Stimulated activated CD4-positive, alpha-beta T cell treated with anti-CD3 and anti-CD28 coated beads, Interleukin-2, amount 100 ng/mL, for 4 hours (primary cell): Measurements from ENCODE around the gene SLC25A11.

Source experiments
- DNase-seq: peaks from one replicate; pipeline ENCODE4 v3.0.0-alpha.2; 2020; ENCODE audit warnings: low read depth

SLC25A11 gene

DNA sequence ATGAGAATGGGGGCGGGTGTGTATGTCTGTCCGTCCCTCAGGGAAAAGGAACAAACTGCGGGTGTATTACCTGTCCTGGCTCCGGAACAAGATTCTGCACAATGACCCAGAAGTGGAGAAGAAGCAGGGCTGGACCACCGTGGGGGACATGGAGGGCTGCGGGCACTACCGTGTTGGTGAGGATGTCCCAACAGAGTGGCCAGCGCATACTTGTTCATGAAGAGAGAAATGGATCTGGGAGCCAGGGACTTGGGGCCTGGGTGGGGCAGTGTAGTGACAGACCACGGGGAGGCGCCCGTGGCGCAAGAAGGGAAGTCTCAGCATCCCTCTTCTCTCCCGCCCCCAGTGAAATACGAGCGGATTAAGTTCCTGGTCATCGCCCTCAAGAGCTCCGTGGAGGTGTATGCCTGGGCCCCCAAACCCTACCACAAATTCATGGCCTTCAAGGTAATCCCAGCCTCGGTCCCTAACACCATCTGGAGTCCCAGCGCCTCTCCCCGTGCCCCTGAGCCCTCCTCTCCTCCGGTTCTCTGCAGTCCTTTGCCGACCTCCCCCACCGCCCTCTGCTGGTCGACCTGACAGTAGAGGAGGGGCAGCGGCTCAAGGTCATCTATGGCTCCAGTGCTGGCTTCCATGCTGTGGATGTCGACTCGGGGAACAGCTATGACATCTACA, 44.1 kb downstream of the SLC25A11 start:
- no peak for DNase-seq

DNA sequence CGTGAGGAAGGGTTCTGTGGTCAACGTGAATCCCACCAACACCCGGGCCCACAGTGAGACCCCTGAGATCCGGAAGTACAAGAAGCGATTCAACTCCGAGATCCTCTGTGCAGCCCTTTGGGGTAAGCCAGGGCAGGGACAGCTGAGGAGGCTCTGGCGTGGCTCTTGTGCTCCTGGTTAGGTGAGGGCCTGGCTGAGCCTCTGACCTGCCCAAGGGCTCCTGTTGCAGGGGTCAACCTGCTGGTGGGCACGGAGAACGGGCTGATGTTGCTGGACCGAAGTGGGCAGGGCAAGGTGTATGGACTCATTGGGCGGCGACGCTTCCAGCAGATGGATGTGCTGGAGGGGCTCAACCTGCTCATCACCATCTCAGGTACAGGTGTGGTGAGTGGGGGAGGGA, 44.7 kb downstream of the SLC25A11 start:
- DNase-seq = no peak

DNA sequence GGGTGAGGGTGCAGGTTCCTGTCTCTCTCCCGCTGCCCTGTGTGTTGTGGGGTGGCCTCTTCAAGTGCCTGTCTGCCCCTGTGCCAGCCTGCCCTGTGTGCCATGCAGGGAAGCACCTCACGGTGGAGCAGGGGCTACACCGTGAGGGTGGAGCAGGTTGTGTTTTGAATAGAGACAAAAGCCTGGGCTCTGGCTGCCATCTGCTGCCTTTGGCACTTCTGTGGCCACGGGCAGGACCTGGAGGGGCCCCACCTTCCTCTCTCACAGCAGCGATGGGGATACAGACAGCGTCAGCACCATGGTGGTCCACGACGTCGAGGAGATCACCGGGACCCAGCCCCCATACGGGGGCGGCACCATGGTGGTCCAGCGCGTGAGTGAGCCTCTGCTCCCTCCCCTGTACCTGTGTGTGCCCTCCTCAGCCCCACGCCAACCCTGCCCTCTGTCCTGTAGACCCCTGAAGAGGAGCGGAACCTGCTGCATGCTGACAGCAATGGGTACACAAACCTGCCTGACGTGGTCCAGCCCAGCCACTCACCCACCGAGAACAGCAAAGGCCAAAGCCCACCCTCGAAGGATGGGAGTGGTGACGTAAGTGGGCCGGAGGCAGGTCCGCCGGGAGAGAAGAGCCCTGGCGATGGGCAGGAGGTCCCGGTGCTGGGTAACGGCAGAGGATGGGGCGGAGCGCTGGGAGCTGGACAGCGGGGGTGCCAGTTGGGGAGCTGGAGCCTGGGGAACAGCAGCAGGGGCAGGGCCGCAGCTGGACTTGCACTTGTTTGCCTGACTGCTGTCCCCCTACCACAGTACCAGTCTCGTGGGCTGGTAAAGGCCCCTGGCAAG, 45.9 kb downstream of the SLC25A11 start:
- DNase-seq = no peak

DNA sequence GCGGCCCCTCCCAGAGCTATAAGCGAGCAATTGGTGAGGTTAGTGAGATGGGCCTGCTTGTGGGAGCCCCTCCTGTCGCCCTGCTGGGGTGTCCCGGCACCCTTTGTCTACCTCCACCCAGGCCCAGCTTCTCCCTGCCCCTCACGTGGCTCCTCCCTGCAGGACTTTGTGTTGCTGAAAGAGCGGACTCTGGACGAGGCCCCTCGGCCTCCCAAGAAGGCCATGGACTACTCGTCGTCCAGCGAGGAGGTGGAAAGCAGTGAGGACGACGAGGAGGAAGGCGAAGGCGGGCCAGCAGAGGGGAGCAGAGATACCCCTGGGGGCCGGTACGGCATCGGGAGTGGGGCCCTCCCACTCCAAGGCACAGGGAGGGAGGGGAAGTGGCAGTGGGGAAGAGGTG, 46.6 kb downstream of the SLC25A11 start:
- DNase-seq = no peak

DNA sequence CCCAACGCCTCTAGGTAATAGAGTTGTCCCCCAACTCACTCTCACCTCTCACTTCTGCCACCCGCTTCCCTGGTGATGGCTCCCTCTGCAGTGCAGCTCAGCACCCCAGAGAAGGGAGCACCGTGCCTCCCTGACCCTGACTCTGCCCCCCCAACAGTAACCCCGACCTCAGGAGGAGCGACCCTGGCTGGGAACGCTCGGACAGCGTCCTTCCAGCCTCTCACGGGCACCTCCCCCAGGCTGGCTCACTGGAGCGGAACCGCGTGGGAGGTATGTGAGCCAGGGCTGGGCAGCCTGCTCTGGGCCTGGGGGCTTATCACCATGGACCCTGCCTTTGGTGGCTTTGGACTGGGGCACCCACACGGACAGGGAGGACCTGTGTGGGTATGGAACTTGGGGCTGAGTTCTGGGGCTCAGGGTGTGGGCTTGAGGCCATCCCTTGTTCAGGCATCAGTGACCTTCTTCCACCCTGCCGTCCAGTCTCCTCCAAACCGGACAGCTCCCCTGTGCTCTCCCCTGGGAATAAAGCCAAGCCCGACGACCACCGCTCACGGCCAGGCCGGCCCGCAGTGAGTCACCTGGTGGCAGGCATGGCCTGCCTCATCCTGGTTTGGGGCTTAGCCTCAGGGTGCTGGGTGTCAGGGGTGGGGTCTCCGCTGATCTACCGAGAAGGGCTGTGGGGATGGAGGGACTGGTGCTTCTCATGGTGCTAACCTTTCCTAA, 47.2 kb downstream of the SLC25A11 start:
- no peak for DNase-seq

DNA sequence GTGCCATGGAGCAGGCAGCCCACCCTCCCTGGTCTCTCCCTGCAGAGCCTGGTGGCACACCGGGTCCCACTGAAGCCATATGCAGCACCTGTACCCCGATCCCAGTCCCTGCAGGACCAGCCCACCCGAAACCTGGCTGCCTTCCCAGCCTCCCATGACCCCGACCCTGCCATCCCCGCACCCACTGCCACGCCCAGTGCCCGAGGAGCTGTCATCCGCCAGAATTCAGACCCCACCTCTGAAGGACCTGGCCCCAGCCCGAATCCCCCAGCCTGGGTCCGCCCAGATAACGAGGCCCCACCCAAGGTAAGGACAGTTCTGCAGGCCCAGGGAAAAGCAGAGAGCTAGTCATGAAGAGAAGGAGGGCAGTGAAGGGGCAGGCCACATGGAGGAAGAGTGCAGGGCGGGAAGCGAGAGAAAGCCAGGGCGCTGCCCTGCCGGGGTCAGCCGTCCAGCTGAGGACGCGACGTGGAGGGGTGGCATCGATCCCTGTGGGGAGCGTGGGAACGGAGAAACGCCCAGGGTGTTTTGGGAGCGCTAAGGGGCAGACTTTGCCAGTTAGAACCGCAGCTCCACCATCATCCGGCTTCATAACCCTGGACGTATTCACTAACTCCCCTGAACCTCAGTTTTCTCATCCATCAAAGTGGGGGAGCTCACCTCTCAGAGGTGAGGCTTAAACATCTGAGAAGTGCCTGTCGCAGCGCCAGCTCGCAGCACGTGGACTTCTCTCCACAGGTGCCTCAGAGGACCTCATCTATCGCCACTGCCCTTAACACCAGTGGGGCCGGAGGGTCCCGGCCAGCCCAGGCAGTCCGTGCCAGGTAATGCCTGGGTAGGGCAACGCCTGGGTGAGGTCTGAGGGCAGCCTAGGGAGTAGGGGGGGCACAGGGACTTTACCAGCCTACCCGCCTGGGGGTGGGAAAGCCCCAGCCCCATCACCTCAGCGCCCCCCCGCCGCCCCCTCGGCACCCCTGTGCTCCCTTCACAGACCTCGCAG, 48.1 kb downstream of the SLC25A11 start:
- DNase-seq = no peak

DNA sequence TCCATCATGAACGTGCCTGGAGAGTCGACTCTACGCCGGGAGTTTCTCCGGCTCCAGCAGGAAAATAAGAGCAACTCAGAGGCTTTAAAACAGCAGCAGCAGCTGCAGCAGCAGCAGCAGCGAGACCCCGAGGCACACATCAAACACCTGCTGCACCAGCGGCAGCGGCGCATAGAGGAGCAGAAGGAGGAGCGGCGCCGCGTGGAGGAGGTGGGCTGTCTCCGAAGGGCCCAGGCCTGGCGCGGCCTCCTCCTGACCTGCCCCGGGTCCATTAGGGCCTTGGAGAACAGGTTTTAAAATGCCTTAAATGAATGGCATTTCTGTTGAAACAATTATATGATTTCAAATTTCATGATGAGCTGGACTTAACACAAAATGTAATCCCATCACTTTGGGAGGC, 52.3 kb downstream of the SLC25A11 start:
- no peak for DNase-seq
